ENCODE results near the gene ZNF326. TPM values are rescaled to one million over a fixed set of nuclear protein-coding genes. Genes with fewer than 3 reads are reported as not detected.

Gene ZNF326
- total RNA-seq, 1 donor from 2014 or later = 12.8 TPM

GRCh38 chr1:90083995-90084394 is 89.1 kb downstream of the ZNF326 start:
- no peak for DNase-seq (ENCODE audit: extremely low spot score in 2 of 2)
- Histone ChIP-seq H3K36me3 (no peaks in the 10 kb centered on the region), H3K4me1 (no peaks in the 10 kb centered on the region), H3K9me3 (no peaks in the 10 kb centered on the region), H3K4me3 (no peak overlapping the region), H3K27me3 (no peaks in the 10 kb centered on the region), H3K27ac (no peak overlapping the region)
- TF ChIP-seq, protein P1, sequence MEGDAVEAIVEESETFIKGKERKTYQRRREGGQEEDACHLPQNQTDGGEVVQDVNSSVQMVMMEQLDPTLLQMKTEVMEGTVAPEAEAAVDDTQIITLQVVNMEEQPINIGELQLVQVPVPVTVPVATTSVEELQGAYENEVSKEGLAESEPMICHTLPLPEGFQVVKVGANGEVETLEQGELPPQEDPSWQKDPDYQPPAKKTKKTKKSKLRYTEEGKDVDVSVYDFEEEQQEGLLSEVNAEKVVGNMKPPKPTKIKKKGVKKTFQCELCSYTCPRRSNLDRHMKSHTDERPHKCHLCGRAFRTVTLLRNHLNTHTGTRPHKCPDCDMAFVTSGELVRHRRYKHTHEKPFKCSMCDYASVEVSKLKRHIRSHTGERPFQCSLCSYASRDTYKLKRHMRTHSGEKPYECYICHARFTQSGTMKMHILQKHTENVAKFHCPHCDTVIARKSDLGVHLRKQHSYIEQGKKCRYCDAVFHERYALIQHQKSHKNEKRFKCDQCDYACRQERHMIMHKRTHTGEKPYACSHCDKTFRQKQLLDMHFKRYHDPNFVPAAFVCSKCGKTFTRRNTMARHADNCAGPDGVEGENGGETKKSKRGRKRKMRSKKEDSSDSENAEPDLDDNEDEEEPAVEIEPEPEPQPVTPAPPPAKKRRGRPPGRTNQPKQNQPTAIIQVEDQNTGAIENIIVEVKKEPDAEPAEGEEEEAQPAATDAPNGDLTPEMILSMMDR (IDR thresholded peaks at IDR 0.05) = no peak
- TF ChIP-seq POLR2AphosphoS5 (IDR thresholded peaks at IDR 0.05; ENCODE audit: insufficient read depth in 1 of 2, low read depth in 1 of 2) (no peak), POLR2A (IDR thresholded peaks at IDR 0.05) (no peak)
- intact Hi-C loops (cut with DNase I) = no loop called here

Small RNA genes within 50 kb of the gene (small RNA-seq; reads per million reads assigned to genes)
- not detected for gene RN7SKP272

Other genes starting within 250 kb of the ZNF326 start
- gene LRRC8D, start 174.1 kb upstream of the ZNF326 start, total RNA-seq = 4.4 TPM